ENCODE data around the gene PPFIA2.

DNA sequence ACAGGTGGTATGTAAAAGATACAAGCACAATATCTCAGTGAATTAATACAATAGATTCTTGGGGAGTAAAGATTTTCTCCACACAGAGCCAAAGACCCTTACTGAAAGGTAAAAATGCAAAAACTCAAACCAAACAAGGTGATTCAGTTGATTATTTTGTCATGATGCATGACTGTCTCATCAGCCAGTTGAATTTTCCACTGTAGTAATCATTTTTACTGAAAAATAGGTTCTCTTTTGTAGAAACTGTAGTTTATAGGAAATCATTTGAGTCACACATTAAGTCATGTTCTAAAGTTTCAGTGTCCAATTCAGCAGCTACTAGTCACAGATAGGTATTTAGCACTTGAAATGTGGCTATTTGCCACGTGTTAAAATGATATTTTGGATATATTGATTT lies 53.6 kb downstream of the PPFIA2 start:
- TF ChIP-seq BRCA1 (IDR thresholded peaks at IDR 0.05; ENCODE audit: low read depth, low read length): no peak
- no peak for TF ChIP-seq FOXK2 (IDR thresholded peaks at IDR 0.05)
- TF ChIP-seq, protein P1, sequence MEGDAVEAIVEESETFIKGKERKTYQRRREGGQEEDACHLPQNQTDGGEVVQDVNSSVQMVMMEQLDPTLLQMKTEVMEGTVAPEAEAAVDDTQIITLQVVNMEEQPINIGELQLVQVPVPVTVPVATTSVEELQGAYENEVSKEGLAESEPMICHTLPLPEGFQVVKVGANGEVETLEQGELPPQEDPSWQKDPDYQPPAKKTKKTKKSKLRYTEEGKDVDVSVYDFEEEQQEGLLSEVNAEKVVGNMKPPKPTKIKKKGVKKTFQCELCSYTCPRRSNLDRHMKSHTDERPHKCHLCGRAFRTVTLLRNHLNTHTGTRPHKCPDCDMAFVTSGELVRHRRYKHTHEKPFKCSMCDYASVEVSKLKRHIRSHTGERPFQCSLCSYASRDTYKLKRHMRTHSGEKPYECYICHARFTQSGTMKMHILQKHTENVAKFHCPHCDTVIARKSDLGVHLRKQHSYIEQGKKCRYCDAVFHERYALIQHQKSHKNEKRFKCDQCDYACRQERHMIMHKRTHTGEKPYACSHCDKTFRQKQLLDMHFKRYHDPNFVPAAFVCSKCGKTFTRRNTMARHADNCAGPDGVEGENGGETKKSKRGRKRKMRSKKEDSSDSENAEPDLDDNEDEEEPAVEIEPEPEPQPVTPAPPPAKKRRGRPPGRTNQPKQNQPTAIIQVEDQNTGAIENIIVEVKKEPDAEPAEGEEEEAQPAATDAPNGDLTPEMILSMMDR (IDR thresholded peaks at IDR 0.05 in 2 of 3, conservative IDR thresholded peaks at IDR 0.05 in 1 of 3; ENCODE audit: control insufficient read depth in 2 of 3, extremely low read depth in 1 of 3, insufficient read depth in 1 of 3, low read depth in 3 of 3, low read length in 3 of 3): no peak
- TF ChIP-seq NR2F1 (conservative IDR thresholded peaks at IDR 0.05): no peak

Data from GM12878 (cell line).